ENCODE measurements around the gene BFSP2.
"Not testable (repeated sequence)": the region's sequence is repeated elsewhere in the genome, so short reads cannot be mapped to it uniquely, and the experiment has no call there.

BFSP2 gene

GRCh38 chr3:133460809-133461208, 61.0 kb downstream of the BFSP2 start:
- DNase-seq: no peak

- DNase-seq: no peak
Observed at GRCh38 chr3:133461291-133461690, 61.4 kb downstream of the BFSP2 start.

- DNase-seq: no peak
Observed at GRCh38 chr3:133463347-133463860, 63.5 kb downstream of the BFSP2 start.

- DNase-seq: no peak
Observed at GRCh38 chr3:133464573-133464972, 64.7 kb downstream of the BFSP2 start.

GRCh38 chr3:133466531-133467386, 66.9 kb downstream of the BFSP2 start:
- DNase-seq: no peak

GRCh38 chr3:133467780-133468179, 67.9 kb downstream of the BFSP2 start:
- DNase-seq: no peak

- no peak for DNase-seq
Observed at GRCh38 chr3:133468251-133468721, 68.4 kb downstream of the BFSP2 start.

GRCh38 chr3:133469140-133469731, 69.4 kb downstream of the BFSP2 start:
- DNase-seq: no peak

- DNase-seq: no peak
Observed at GRCh38 chr3:133472242-133472641, 72.4 kb downstream of the BFSP2 start.

- no peak for DNase-seq
Observed at GRCh38 chr3:133472889-133473288, 73.0 kb downstream of the BFSP2 start.

GRCh38 chr3:133473472-133474191, 73.8 kb downstream of the BFSP2 start:
- DNase-seq: not testable (repeated sequence)

GRCh38 chr3:133474251-133474801, 74.5 kb downstream of the BFSP2 start:
- no peak for DNase-seq

- DNase-seq: no peak
Observed at GRCh38 chr3:133474817-133475216, 75.0 kb downstream of the BFSP2 start.

GRCh38 chr3:133475245-133476010, 75.6 kb downstream of the BFSP2 start:
- DNase-seq: no peak

- no peak for DNase-seq
Observed at GRCh38 chr3:133476971-133477375, 77.1 kb downstream of the BFSP2 start.

- no peak for DNase-seq
Observed at GRCh38 chr3:133477487-133477886, 77.6 kb downstream of the BFSP2 start.

- DNase-seq: no peak
Observed at GRCh38 chr3:133478624-133479023, 78.8 kb downstream of the BFSP2 start.

GRCh38 chr3:133479401-133479800, 79.5 kb downstream of the BFSP2 start:
- DNase-seq: no peak

- no peak for DNase-seq
Observed at GRCh38 chr3:133479895-133480669, 80.2 kb downstream of the BFSP2 start.

GRCh38 chr3:133482474-133482873, 82.6 kb downstream of the BFSP2 start:
- DNase-seq: not testable (repeated sequence)

- DNase-seq: no peak
Observed at GRCh38 chr3:133486658-133487057, 86.8 kb downstream of the BFSP2 start.

All from stimulated activated naive CD4-positive, alpha-beta T cell treated with Interleukin-2 at 50 U/mL for 16 hours (primary cell).